GM19328 (cell line): ENCODE measurements around the gene CCDC121.
A peak's percentile ranks its signal among the peaks of the same experiment; 100 is the strongest.

Experiments
- ATAC-seq: cut with Tn5 transposase; IDR thresholded peaks from one replicate; pipeline ENCODE4 v1.9.1; 2021; ENCODE audit warnings: mild to moderate bottlenecking, moderate library complexity; ENCODE audit not compliant: unreplicated experiment

CCDC121 gene

GRCh38 chr2:27582695-27583389, 46.0 kb downstream of the CCDC121 start, which contains the start of gene ZNF512:
Gene ZNF512, plus strand, starts transcription at chr2:27583042. Its CDS starts 71 bp downstream, at chr2:27583113.
- peak; percentile 89 for ATAC-seq

DNA sequence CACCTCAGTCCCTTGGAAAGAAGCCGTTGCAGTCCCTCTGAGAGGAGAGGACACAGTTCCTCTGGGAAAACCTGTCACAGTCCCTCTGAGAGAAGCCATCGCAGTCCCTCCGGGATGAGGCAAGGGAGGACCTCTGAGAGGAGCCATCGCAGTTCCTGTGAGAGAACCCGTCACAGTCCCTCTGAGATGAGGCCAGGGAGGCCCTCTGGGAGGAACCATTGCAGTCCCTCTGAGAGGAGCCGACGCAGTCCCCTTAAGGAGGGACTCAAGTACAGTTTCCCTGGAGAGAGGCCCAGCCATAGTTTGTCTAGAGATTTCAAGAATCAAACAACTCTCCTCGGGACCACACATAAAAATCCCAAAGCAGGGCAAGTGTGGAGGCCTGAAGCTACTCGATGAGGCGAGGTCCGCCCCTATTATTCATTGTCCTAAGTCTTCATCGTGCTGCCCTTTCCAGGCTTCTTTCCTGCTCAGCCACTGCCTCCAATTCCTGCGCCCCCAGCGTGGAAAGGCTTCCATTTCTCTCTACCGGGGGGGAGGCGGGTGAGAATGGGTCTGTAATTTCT, 46.6 kb downstream of the CCDC121 start:
- ATAC-seq: no peak

GRCh38 chr2:27581417-27582128, 47.2 kb downstream of the CCDC121 start:
- ATAC-seq: no peak
